HG03064 (cell line): ENCODE measurements around the gene AGTR1.
"Not testable (repeated sequence)": the region's sequence is repeated elsewhere in the genome, so short reads cannot be mapped to it uniquely, and the experiment has no call there.

Source experiments
- ATAC-seq: cut with Tn5 transposase; IDR thresholded peaks from one replicate; pipeline ENCODE4 v1.9.1; 2021; ENCODE audit warnings: low read depth; ENCODE audit not compliant: unreplicated experiment

Gene AGTR1

GRCh38 chr3:148757238-148758215 is 59.8 kb downstream of the AGTR1 start:
- no peak for ATAC-seq

GRCh38 chr3:148758303-148758884 is 60.7 kb downstream of the AGTR1 start:
- no peak for ATAC-seq

DNA sequence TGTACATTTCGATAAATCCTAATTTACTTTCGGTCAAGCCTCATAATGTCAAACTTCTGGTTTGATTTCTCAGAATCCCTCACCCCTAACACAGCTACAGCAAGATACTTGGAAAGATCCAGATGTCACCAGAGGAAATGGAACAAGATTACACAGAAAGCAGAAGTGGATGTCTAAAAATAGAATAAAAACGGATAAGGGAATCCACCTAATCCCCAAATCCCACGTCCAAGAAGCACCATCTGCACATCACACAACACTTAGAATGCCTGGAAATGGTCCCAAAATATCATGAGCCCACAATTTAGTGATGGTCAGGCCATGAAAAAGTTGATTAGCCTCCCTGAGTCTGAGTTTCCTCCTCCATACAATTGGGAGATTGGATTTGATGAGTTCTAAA is 61.7 kb downstream of the AGTR1 start:
- ATAC-seq: no peak

- ATAC-seq: no peak
Observed at GRCh38 chr3:148763156-148763680, 65.5 kb downstream of the AGTR1 start.

- no peak for ATAC-seq
Observed at GRCh38 chr3:148763986-148764935, 66.6 kb downstream of the AGTR1 start.

- no peak for ATAC-seq
Observed at GRCh38 chr3:148772361-148772760, 74.7 kb downstream of the AGTR1 start.

GRCh38 chr3:148772835-148773234 is 75.1 kb downstream of the AGTR1 start:
- no peak for ATAC-seq

DNA sequence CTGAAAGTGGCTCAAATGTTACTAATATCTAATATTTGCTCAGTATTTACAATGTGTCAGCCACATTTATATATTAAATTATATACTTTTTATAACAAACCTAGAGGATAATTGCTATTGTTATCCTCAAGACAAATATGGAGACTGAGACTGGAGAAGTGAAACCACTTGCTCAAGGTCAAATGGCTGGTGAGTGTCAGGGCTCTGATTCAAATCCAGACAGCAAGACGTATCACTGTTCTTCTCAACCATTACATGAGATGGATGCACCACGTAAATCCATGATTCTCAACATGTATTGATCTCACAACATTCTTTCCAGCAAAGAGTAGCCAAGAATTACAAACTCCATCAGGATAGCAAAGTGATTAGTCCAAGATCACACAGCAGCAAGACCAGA is 76.1 kb downstream of the AGTR1 start:
- no peak for ATAC-seq

DNA sequence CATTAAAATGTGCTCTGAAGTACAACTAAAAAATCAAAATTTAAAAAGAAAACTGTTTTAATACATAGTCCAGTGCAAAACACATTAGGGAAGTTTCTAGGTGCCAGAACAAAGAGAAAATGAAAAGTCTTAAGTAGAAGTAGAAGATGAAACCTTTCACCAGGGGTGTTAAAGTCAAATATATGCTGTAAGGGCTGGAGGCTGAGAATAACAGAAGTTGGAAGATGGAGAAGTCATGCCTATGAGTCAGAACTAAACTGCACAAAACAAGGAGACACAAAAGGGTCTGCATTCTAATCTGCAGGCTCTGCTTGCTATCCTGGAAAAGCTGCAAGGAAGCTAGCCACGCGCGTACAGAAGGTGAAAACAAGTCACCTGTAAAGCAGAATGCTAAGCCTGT is 81.2 kb downstream of the AGTR1 start:
- ATAC-seq: no peak

GRCh38 chr3:148785026-148785425 is 87.3 kb downstream of the AGTR1 start:
- ATAC-seq: not testable (repeated sequence)

- ATAC-seq: not testable (repeated sequence)
Observed at GRCh38 chr3:148786159-148786558, 88.5 kb downstream of the AGTR1 start.

DNA sequence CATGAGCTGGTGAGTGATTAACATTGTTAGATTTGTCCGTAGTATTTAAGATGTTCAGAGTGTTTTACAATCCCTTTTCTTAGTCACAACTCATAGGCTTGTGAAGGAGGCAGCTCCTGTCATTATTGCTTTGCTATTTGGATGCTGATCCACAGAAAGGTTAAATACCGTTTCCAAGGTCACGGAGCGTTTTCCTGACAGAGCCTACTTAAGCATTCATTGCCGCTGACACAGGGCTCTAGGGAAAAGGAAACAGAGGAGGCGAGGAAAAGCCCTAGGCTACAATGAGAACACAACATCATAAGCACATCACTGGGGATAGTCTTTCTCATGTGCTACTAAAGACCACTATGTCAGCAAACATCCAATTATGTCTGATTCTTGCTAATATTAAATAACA is 91.4 kb downstream of the AGTR1 start:
- ATAC-seq: no peak

- no peak for ATAC-seq
Observed at GRCh38 chr3:148789906-148790305, 92.2 kb downstream of the AGTR1 start.

- no peak for ATAC-seq
Observed at GRCh38 chr3:148790370-148790769, 92.7 kb downstream of the AGTR1 start.

DNA sequence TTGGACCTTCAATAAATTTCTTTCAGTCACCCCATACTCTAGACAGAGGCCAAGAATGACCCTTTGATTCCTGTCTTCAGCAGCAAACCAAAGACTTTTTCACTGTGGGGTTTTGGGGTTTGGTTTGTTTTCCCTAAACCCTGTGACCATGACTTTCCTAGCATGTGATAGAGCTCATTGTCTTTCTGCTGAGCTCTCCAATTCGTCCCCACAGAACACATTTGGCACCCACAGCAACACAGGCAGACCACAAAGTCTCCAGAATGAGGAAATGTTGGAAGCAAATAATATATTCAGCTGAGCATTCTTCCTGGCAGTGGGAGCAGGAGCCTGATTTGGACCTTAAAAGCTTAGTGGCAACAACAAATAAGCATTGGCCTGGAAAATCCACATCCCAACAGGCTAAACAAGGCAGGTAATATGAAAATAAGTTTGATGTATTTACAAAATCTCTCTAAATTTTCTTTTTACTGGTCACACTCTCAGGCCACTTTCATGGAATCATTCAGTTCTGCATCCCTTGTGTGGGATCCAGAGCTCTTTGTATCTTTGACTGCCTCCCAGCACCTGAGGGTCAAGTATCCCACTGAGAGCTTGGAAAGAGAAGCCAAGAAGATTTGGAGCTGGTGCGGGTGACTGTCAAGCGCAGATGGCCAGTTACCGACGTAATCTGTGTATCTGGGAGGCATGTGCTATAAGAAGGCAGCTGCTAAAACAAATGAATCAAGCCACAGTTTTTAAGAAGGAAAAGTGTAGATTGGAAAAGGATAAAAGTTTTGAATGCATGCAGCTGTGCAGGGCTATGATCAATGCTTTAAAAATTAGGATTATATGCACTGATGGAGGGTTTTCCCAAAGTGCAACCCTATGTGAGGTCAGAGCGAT is 93.4 kb downstream of the AGTR1 start:
- ATAC-seq: no peak

DNA sequence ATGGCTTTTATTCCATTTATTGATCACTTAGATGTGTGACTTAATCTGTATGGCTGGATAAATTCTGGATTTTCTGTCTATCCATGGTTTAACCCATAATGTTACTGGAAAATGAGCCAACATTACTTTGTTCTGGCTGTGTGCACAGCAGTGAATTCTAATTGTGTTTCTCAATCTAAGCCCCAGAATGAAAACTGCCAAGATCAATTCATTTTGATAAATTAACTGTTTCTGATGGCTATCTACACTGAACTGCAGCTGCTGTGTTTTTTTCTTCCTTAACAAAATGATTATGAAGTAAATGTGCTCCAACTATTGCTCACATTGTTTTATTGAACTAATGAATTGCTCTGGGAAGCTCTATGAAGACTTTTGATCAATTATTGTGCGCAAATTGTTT is 94.2 kb downstream of the AGTR1 start:
- no peak for ATAC-seq

GRCh38 chr3:148792516-148792915 is 94.8 kb downstream of the AGTR1 start:
- no peak for ATAC-seq
